Measurements from ENCODE around the gene SPTBN2.

GRCh38 chr11:66697988-66698387, 31.0 kb downstream of the SPTBN2 start:
- TF ChIP-seq POLR2A (IDR thresholded peaks at IDR 0.05; ENCODE audit: control extremely low read depth in 1 of 2, low read depth in 2 of 2, low read length in 2 of 2) (no peak), SP1 (IDR thresholded peaks at IDR 0.05; ENCODE audit: low read depth, low read length) (no peak), CTCF (IDR thresholded peaks at IDR 0.05; ENCODE audit: control extremely low read depth in 1 of 3, insufficient read depth in 1 of 3, low read depth in 1 of 3, low read length in 3 of 3) (no peak), ASH2L (IDR thresholded peaks at IDR 0.05; ENCODE audit: low read length) (no peak), POLR2AphosphoS5 (IDR thresholded peaks at IDR 0.05; ENCODE audit: low read depth, low read length) (no peak)

Measured in H1 (cell line).